GM19035 (cell line): ENCODE results near the gene RNASE13.
"Not testable (repeated sequence)": the region's sequence is repeated elsewhere in the genome, so short reads cannot be mapped to it uniquely, and the experiment has no call there.

ENCODE experiments used
- ATAC-seq: cut with Tn5 transposase; IDR thresholded peaks from one replicate; pipeline ENCODE4 v1.9.1; 2021; ENCODE audit not compliant: unreplicated experiment

RNASE13 gene

GRCh38 chr14:21043387-21043973 is 8.9 kb upstream of the RNASE13 start:
- ATAC-seq = no peak

GRCh38 chr14:21042918-21043317 is 8.3 kb upstream of the RNASE13 start:
- ATAC-seq = no peak

- ATAC-seq = no peak
These were observed 7.2 kb upstream of the RNASE13 start, which contains the start of gene RNASE7 for GRCh38 chr14:21041676-21042433. Gene RNASE7 (plus strand): TSS chr14:21042362. CDS start chr14:21042993, 631 bp downstream.

- ATAC-seq = not testable (repeated sequence)
These were observed 6.3 kb upstream of the RNASE13 start for GRCh38 chr14:21040941-21041340.

- ATAC-seq = no peak
These were observed 5.8 kb upstream of the RNASE13 start for GRCh38 chr14:21040370-21040925.

- no peak for ATAC-seq
These were observed 5.2 kb upstream of the RNASE13 start for GRCh38 chr14:21039585-21040369.

- ATAC-seq = no peak
These were observed 4.1 kb upstream of the RNASE13 start for GRCh38 chr14:21038441-21039422.

- no peak for ATAC-seq
These were observed 2.5 kb upstream of the RNASE13 start for GRCh38 chr14:21037156-21037555.

- ATAC-seq = no peak
These were observed 2.1 kb upstream of the RNASE13 start for GRCh38 chr14:21036751-21037150.

- ATAC-seq = no peak
These were observed 1.4 kb downstream of the RNASE13 start for GRCh38 chr14:21033133-21033698.

- ATAC-seq = no peak
These were observed 2.1 kb downstream of the RNASE13 start for GRCh38 chr14:21032326-21033132.

GRCh38 chr14:21030531-21030930 is 4.1 kb downstream of the RNASE13 start:
- ATAC-seq = no peak

- ATAC-seq = no peak
These were observed 4.7 kb downstream of the RNASE13 start, which contains the start of gene TPPP2 for GRCh38 chr14:21029917-21030316. Gene TPPP2 (plus strand): TSS chr14:21030217. CDS start chr14:21030582, 365 bp downstream.

- no peak for ATAC-seq
These were observed 7.7 kb downstream of the RNASE13 start for GRCh38 chr14:21026988-21027315.

- no peak for ATAC-seq
These were observed 8.2 kb downstream of the RNASE13 start for GRCh38 chr14:21026274-21026987.

- no peak for ATAC-seq
These were observed 9.0 kb downstream of the RNASE13 start for GRCh38 chr14:21025371-21026273.

GRCh38 chr14:21024585-21025370 is 9.8 kb downstream of the RNASE13 start, which contains the start of gene NDRG2:
Gene NDRG2 (minus strand): TSS chr14:21025061. CDS start chr14:21023315, 1,746 bp downstream.
- ATAC-seq = no peak
